Hematopoietic multipotent progenitor cell treated with erythropoietin and hydrocortisone succinate and interleukin-3 and kit ligand, for 8 days (in vitro differentiated cells): ENCODE measurements around the gene GGT5.
"Not testable (repeated sequence)": the region's sequence is repeated elsewhere in the genome, so short reads cannot be mapped to it uniquely, and the experiment has no call there.

Source experiments
- DNase-seq: peaks from one replicate; pipeline ENCODE4 v3.0.0-alpha.2; 2015

The GGT5 gene

DNA sequence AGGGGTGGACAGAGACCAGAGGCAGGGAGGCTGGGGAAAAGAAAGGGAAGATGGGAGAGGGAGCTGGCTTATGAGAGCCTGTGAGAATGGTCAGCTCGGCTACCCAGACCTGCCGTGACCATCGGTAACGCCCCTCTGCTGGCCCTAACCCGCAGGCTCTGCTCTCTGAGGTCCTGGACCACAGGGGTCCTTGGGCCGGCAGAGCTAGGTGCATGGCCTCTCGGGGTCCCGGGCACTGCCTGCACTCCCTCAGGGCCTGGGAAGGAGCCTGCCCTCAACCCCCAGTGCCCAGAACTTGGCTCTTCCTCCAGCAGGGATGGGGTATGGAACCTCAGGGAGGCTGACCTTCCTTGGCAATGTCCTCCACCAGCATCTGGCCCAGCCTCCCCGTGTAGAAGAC is 13.2 kb downstream of the GGT5 start:
- no peak for DNase-seq

DNA sequence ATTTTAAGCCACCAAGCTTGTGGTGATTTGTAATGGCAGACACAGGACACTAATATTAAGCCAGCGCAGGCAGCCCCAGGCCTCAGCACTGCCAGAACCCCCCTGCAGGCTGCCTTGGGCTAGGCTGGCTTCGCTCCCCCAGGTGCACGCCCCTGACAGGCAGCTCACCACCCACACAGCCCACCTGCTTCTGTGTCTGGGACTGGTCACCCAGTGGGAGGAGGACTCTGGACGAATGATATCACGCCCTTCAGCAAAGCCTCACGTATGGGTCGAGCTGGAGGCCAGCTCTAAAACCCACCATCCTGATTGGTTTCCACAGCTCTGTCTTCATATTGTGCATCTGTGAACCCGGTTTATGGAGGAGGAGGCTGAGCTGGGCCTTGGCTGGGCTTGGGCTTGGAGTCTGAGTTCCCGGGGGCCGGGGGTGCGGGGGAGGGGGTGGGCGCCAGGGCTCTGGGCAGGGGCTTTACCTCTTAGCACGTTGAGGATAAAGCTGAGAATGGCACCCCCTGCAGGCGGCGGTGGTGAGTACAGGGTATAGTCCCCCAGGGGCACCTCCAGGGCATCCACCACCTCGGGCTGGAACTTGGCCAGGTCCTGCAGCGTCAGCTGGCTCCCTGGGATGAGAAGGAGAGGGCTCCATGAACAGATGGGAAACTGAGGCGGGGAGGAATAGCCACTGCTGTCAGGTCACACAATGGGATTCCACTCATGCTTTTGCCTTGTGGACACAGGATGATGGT is 13.8 kb downstream of the GGT5 start:
- DNase-seq = peak; percentile 58

DNA sequence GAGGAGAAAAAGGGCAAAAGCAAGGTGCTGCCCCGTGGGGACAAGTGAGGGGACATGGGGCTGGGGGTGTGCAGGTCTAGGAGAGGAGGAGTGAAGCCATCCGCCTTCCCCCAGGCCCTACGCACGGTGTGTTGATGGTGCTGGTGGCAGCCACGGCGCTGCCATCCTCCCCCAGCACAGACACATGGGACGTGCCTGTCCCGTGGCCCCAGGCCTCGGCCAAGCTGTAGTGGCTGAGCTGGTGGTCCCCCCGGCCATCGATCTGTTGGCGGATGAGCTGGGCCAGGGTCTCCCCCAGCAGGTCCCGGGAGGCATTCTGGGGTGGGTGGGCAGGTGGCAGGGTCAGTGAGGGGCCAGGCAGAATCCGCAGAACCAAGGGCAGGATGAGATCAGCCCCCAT is 18.9 kb downstream of the GGT5 start:
- DNase-seq = no peak

DNA sequence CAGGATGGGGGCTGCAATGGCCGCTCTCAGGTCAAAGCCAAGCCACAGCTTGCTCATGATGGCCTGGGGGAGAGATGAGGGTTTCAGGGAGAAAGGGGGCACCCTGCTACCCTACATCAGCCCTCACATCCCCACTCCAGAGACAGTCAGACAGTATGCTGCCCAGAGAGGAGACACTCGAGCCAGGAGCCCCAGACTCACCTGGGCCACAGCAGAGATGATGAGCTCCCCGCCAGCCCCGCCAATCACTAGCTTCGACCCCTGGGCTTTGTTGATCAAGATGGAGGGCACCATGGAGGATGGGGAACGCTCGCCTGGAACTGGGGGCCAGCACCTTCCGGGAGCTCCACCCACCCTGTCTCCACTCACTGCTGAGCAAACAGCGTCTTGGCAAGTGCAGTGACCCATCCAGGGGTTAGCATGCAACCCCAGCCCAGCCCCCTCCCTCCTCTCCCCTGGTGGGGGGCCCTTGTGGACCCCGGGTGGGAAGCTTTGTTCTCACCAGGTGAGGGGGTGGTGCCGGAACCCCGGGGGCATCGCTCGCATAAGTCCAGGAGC is 19.8 kb downstream of the GGT5 start:
- no peak for DNase-seq

DNA sequence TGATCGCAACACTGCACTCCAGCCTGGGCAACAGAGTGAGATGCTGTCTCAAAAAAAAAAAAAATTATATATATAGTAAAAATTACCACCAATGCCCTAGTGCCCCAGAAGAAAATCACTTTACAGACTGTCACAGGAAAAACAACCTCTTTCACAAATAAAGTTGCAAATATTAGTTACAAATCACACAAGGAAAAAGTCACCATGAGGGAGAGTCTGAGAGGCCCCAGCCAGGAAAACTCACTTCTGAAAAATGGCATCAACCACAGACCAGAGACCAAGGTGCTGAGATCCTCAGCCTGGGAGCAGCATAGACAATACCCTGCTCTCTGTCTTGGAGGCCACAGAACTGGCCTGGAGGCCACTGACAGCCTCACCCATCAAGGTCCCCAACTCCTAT is 20.4 kb downstream of the GGT5 start:
- no peak for DNase-seq

DNA sequence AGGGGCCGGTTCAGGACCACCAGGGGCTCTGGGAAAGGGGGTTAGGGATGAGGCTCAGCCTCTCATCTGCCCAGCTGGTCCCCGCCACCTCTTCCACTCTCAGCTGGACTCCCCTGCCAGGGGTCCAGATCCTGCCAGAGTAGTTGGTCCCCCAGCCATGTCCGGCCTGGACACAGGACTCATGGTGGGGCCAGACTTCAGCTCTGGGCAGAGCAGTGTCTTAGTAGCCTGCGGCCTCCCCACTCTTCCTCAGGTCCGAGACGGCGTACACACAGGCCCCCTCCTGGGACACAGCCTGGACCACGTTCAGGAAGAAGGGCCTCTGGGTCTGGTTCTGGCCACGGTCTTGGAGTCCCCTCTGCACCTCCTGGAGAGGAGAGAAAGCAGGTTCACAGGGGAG is 25.1 kb downstream of the GGT5 start:
- DNase-seq = no peak

DNA sequence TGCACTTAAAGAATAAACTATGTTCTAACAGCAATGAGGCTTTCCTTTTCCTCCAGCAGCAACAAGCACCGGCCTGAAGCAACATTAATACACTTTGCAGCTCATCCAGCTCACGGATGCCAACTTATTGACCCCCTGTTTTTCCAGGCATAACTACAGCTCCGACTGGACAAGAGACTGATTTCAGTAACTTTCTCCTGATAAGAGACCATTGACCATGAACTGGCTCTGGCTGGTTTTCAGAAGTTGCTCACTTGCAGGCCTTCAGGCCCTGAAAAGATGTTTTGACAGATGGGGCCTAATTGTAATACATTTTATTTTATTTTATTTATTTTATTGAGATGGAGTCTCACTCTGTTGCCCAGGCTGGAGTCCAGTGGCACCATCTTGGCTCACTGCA is 27.5 kb downstream of the GGT5 start:
- no peak for DNase-seq

DNA sequence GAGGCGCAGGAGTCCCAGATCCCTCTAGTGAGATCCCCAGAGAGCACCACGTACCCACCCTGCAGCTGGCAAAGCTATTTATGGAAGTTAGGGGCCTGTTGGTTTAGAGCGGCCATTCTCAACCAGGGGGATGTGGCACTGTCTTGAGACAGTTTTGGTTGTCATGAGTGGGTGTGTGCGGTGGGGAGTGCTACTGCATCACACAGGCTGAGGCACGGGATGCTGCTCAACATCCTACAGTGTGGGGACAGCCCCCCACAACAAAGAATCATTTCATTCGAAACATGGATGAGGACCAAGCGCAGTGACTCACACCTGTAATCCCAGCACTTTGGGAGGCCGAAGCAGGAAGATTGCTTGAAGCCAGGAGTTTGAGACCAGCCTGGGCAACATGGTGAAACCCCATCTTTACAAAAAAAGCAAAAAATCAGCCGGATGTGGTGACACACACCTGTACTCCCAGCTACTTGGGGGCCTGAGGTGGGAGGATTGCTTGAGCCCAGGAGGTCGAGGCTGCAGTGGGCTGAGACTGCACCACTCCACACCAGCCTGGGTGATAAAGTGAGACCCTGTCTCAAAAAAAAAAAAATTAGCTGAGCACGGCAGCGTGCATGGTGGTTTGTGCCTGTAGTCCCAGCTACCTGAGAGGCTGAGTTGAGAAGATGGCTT is 28.2 kb downstream of the GGT5 start:
- no peak for DNase-seq

DNA sequence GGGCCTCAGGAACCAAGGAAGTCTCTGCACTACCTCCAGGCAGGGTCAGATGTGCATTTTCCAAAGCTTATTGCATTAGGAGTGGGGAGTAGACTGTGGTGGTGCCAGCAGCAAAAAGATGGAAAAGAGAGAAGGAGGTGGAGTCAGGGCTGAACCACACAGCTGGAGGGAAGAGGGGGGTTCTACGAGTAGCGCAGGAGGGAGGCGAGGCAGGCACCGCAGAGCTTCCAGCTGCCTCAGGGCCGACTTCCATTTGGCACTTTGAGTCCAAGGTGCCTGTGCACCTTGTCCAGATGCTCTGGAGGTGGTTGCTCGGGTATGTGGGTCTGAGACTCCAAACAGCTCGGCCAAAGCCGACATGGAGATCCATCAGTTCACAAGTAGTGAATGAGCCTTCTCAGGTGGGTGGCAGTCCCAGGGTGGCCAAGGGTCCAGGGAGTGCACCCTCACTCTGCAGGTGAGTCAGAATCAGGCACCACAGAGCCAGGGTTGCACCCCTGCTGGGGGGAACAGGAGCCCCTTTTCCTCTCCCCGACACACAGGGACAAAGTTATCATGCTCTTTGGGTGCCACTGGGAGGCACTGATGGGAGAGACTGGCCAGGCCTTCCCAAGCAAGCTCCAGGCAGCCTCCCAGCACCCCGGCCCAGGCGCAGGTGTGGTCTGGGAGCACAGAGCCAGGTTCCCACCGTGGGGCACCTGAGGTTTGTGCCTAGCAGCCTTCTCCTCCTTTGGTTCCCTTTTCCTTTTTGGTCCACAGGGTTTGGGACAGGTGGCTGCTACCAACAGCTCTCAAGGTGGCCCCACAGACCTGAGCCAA is 30.2 kb downstream of the GGT5 start:
- no peak for DNase-seq

DNA sequence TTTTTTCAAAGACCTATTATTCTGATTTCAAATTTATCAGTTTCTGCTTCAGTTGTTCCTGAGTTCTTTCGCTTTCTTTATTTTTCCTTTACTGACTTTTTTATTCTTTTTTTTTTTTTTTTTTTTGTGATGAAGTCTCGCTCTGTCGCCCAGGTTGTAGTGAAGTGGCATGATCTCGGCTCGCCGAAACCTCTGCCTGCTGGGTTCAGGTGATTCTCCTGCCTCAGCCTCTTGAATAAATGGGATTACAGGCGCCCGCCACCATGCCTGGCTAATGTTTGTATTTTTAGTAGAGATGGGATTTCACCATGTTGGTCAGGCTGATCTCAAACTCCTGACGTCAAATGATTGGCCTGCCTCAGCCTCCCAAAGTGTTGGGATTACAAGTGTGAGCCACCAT is 31.8 kb downstream of the GGT5 start:
- not testable (repeated sequence) for DNase-seq

DNA sequence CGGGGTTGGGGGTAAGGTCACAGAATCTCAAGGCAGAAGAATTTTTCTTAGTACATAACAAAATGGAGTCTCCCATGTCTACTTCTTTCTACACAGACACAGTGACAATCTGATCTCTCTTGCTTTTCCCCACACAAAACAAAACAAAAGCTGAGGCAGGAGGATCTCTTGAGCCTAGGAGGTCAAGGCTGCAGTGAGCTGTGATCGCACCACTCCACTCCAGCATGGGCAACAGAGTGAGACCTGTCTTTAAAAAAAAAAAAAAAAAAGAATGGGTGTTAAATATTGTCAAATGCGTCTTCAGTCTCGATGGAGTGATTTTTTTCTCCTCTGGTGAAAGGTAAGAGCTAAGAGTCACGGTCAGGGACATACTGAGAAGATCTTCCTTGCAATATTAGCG is 33.2 kb downstream of the GGT5 start:
- not testable (repeated sequence) for DNase-seq

DNA sequence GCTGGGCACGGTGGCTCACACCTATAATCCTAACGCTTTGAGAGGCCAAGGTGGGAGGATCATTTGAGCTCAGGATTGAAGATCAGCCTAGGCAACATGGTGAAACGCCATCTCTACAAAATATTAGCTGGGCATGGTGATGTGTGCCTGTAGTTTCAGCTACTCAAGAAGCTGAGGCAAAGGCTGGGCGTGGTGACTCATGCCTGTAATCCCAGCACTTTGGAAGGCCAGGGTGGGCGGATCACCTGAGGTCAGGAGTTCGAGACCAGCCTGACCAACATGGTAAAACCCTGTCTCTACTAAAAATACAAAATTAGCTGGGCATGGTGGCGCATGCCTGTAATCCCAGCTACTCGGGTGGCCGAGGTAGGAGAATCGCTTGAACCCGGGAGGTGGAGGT is 34.5 kb downstream of the GGT5 start:
- not testable (repeated sequence) for DNase-seq

DNA sequence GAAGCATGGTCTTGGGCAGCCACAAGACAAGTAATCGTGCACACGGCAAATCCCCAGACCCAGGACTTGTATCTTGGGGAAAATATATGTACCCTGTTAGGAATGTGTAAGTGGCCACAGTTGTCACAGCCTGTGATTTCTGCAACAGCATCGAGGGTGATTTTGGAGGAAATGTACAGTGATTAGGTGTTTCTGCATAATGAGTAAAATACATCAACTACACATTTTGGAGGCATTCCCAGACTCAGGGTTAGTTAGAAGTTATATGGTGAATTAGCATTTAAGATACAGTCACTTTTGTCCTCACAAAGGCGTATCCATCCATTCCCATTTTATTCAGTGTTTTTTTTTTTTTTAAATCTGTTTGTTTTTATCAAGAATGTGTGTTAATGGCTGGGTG is 35.2 kb downstream of the GGT5 start:
- no peak for DNase-seq

DNA sequence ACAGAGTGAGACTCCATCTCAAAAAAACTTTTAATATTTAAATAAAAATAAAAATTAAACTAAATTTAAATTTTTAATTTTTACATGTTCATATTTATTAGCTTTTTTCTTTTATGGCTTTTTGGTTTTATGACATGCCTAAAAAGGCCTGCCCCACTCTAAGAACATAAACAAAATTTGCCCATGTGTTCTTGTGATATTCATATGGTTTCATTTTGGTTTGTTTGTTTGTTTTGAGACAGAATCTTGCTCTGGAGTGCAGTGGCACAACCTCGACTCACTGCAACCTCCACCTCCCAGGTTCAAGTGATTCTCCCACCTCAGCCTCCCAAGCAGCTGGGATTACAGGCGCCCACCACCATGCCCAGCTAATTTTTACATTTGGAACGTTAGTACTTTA is 35.9 kb downstream of the GGT5 start:
- no peak for DNase-seq

DNA sequence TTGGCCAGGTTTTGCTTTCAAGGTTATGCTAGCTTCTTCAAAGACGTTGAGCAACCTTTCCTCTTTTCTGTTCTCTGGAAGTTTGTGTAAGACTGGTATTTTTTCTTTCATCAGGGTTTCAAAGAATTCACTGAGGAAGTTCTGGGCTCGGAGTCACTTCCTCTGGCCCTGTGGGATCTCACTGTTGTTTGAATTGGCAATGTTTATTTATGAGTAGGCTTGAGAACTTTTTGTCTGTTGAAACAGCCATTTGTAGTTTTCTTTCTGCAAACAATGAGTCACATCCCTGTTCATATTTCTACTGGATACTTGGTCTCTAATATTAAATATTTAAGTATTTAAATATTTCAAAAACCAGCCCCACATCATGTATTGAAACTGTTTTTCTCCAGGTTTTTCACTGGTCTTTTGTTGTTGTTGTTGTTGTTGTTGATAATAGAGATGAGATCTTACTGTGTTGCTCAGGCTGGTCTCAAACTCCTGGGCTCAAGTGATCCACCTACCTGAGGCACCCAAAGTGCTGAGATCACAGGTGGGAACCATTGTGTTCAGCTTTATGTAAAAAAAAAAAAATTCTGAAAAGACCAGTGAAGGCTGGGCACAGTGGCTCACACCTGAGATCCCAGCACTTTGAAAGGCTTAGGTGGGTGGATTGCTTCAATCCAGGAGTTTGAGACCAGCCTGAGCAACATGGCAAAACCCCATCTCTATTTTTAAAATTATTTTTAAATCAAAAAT is 36.7 kb downstream of the GGT5 start:
- peak; percentile 4 for DNase-seq

DNA sequence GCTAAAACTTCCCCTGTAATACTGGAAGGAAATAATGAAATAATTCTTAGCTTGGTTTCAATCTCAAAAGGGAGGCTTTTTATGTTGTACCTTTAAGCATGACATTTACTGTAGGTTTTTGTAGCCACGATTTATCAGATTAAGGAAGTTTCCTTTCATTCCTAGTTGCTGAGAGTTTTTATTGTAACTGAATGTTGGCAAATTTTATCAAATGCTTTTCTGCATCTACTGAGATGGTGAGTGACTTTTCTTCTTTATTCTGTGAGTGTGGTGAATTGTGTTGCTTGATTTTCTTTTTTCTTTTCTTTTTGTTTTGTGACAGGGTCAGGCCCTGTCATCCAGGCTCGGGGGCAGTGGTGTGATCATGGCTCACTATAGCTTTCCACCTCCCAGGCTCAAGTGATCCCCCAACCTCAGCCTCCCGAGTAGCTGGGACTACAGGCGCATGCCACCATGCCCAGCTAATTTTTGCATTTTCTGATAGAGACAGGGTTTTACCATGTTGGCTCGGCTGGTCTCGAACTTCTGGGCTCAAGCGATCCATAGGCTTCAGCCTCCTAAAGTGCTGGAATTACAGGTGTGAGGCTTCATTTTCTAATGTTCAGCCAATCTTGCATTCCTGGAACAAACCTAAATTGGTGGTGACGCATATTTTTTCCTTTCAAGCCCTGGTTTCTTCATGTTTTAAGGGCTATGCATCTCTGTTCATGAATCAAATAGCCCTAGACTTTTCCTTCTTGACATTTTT is 37.4 kb downstream of the GGT5 start:
- DNase-seq = no peak

DNA sequence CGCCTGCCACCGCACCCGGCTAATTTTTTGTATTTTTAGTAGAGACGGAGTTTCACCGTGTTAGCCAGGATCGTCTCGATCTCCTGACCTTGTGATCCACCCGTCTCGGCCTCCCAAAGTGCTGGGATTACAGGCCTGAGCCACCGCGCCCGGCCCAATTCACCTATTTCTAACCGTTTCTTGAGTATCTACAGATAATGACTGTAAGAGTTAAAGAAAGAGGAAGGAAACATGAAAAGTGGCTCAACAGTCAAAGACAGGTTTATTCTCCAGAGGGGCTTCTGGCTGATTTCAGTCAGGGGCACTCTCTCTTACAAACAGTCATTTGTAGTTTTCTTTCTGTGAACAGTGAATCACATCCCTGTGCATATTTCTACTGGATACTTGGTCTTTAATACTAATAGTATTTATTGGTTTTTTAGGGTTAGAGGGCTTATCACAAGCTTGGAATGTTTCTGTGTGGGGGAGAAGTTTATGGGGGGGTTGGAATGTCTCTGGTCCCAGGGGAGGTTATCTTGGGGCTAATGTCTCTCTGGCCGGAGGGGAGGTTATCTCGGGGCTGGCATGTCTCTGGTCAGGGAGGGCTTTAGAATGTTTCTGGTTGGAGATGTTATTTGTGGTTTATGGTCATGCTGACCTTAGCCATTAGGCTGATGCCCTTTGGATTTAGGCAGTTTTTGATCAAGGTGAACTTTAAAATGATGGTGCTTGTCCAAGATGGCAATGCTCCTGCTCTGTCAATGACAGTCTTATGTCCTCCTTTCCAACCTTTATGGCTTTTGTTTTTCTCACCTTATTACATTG is 38.2 kb downstream of the GGT5 start:
- not testable (repeated sequence) for DNase-seq

DNA sequence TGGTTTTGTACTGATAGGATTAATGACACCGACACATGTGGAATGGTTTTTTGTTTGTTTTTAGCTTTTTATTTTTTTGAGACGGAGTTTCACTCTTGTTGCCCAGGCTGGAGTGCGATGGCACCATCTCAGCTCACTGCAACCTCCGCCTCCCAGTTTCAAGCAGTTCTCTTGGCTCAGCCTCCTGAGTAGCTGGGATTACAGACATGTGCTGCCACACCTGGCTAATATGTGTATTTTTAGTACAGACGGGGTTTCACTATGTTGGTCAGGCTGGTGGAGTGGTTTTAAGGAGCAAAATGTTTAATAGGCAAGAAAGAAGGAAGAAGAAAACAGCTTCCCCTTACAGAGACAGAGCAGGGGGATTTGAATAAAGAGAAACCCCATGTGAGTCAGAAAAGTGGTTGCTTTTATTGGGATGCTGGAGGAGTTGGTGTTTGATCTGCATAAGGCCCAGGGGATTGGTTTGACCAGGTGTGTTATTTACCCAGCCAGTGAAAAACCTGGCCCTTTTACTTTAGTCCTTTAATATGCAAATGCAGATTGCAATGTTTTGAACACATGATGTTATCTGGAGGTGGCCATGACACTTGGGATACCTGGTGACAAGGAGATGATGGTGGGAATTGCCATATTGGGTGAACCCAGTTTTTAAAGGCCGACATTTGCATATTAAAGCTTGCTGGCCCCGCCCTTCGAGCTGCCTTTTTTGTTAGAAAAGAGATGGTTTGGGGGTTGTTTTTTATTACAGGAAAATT is 39.3 kb downstream of the GGT5 start:
- no peak for DNase-seq

DNA sequence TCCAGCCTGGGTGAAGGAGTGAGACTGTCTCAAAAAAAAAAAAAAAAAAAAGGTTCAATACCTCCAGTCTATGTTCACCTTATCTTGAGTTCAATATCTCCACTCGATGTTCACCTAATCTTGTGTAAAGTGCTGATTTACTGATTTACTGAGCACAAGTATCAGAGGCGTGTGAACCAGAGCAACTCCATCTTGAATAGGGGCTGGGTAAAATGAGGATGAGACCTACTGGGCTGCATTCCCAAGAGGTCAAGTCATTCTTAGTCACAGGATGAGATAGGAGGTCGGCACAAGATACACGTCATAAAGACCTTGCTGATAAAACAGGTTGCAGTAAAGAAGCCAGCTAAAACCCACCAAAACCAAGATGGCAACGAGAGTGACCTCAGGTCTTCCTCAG is 41.0 kb downstream of the GGT5 start:
- not testable (repeated sequence) for DNase-seq
